Measurements from ENCODE around the gene PLEKHG3.

Gene PLEKHG3

DNA sequence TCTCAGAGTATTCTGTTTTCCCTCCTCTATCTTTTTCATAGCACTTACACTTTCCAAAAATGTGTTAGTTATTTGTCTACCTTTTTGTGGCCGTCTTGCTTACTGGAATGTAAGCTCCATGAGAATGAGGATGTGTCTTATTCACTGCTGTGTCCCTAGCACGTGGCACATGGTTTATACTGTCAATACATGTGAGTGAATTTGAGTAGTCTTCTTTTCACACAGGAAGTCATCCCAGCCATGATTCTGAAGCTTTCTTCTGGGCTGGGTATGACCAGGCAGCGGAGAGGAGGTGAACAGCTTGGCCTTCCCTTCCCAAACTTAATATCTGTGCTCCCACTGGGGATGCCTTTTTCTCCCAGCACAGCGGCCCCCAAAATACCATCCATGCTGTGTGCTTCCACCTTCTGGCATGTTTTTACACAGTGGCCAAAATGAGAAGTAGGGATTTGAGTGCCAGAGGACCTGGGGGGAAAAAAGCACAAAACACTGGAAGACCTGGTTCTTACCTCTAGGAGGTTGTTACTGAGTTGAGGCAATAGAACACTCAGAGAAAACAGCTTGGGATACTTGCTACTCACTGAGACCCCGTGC lies 10.3 kb downstream of the PLEKHG3 start:
- no peak overlapping the region for H3K4me3 ChIP-seq (ENCODE audit: low read depth, low read length)
- DNase-seq (ENCODE audit: low read depth): no peak
- TF ChIP-seq, protein P1, sequence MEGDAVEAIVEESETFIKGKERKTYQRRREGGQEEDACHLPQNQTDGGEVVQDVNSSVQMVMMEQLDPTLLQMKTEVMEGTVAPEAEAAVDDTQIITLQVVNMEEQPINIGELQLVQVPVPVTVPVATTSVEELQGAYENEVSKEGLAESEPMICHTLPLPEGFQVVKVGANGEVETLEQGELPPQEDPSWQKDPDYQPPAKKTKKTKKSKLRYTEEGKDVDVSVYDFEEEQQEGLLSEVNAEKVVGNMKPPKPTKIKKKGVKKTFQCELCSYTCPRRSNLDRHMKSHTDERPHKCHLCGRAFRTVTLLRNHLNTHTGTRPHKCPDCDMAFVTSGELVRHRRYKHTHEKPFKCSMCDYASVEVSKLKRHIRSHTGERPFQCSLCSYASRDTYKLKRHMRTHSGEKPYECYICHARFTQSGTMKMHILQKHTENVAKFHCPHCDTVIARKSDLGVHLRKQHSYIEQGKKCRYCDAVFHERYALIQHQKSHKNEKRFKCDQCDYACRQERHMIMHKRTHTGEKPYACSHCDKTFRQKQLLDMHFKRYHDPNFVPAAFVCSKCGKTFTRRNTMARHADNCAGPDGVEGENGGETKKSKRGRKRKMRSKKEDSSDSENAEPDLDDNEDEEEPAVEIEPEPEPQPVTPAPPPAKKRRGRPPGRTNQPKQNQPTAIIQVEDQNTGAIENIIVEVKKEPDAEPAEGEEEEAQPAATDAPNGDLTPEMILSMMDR (IDR thresholded peaks at IDR 0.05; ENCODE audit: low read depth, low read length, missing control alignments): no peak

DNA sequence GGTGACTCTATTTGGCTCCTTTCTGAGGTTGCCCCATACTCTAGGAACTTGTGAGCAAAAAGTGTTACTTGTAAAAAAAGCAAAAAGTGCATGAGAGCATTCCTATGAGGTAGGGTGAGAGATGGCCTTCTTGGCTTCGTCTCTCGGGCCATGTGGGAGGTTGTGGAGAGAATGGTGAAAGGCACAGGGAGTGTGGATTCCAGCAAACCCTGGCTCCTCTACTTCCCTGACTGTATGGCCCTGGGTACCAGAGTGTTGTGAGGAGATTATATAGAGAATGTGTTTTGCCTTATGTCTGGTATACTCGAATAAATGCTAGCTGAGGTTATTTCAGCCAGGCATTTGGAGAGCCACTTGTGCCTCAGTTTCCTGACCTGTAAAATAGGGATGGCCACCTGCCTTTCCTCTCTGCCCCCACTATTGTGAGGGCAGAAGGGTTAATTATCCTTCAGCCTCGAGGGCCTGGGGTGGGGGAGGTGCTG lies 11.0 kb downstream of the PLEKHG3 start:
- no peak for DNase-seq (ENCODE audit: low read depth)
- TF ChIP-seq, protein P1 (IDR thresholded peaks at IDR 0.05; ENCODE audit: low read depth, low read length, missing control alignments): no peak
- no peak overlapping the region for H3K4me3 ChIP-seq (ENCODE audit: low read depth, low read length)

DNA sequence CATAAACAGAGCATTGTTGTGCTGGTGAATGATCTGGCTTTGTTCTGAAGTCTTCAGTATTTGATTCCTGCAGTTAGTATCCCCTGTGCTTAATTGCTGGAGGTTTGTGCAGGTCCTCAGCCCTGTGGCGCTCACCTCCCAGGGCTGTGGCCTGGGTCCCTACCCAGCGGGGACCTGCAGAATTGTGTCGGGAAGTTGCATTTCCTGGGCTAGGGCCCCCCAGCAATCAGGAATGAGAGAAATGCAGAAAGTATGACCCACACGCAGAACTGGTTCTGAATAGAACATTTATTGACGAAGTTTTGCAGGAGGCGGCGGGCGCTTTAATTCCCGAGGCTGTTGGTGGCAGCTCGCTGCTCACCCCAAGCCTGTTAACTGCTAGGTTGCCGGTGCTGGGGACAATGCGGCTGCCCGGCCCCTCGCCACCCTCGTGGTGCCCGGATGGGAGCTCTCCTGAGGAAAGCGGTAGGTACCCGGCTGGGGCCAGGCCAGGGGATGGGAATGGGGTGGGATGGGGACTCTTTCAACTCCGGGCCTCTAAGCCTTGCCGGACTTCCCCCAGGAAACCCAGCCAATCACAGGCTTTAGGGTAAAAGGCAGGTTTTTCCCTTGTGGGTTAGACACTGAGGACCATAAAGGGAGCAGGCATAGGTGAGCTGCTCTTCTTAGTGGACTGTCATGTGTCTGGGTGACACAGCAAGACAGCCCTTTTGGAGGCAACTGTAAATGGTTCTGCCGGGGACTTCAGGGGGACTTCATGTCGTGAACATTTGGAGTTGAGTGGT lies 11.6 kb downstream of the PLEKHG3 start:
- no peak overlapping the region for H3K4me3 ChIP-seq (ENCODE audit: low read depth, low read length)
- no peak for DNase-seq (ENCODE audit: low read depth)
- TF ChIP-seq, protein P1 (IDR thresholded peaks at IDR 0.05; ENCODE audit: low read depth, low read length, missing control alignments): no peak

DNA sequence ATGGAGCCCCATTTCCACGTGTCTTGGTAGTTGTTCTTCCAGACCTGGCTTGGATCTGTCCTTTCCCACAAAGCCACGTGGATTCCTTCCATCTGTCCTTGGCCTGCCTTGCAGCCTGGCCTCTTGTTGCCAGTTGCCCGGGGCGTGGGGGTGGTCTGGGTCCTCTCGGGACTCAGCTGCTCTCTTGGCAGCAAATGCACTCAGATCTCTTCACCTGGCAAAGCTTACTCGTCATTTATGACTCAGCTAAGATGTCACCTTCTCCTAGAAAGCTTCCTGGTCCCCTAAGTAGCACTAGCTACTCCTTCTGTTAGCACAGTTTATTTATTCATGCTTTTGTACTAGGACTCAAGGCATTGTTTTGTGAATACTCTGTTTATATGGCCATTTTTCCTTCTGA lies 13.6 kb downstream of the PLEKHG3 start:
- TF ChIP-seq, protein P1 (IDR thresholded peaks at IDR 0.05; ENCODE audit: low read depth, low read length, missing control alignments): no peak
- no peak overlapping the region for H3K4me3 ChIP-seq (ENCODE audit: low read depth, low read length)
- DNase-seq (ENCODE audit: low read depth): no peak

DNA sequence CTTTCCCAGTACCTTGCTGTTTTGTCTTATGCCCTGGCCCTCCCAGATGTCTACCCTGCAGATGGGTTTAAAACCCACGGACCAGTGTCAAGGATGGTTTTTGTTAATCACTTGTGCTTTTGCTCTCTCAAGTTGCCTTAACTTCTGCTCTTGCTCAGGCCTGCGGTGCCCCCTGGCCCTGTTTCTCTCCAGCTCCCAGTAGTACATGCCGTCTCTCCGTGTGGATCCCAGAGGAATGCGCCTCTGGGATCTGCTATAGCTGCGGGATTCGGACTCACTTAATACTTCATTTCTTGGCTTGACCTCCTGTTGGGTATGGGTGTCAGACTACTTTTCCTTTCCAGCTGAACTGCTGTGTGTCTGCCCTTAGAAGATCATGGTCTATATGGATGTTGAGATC lies 14.5 kb downstream of the PLEKHG3 start:
- H3K4me3 ChIP-seq (ENCODE audit: low read depth, low read length): no peak overlapping the region
- DNase-seq (ENCODE audit: low read depth): no peak
- TF ChIP-seq, protein P1 (IDR thresholded peaks at IDR 0.05; ENCODE audit: low read depth, low read length, missing control alignments): no peak

DNA sequence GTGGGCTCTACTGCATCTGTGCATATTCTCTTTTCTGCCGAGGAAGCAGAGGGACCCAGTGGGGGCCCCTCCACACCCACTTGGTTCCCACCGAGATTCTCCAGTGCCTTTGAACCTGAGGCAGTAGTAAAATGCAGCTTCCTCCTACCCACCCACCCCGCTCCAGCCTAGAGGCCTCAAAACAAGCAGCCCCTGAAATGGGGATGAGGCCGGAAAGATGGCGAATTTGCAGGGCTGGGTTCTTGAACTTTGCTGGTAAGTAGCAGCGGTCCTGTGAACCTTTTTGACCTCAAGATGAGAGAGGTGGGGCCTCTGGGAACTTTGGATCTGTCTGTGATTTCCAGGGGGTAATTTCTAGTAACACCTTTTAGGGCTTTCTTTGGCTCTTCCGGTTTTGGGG lies 15.4 kb downstream of the PLEKHG3 start:
- no peak overlapping the region for H3K4me3 ChIP-seq (ENCODE audit: low read depth, low read length)
- DNase-seq (ENCODE audit: low read depth): no peak
- TF ChIP-seq, protein P1 (IDR thresholded peaks at IDR 0.05; ENCODE audit: low read depth, low read length, missing control alignments): no peak

Data from GM12864 (cell line).